ENCODE measurements around the gene SORCS2. TPM values are rescaled to one million over a fixed set of nuclear protein-coding genes. Genes with fewer than 3 reads are reported as not detected.

SORCS2 gene
- total and polyA plus RNA-seq, 2 of the 8 experiments (the other 6 are each of a cell fraction or from before 2014, with no cell fraction given): 0.36 to 1.8 TPM

DNA sequence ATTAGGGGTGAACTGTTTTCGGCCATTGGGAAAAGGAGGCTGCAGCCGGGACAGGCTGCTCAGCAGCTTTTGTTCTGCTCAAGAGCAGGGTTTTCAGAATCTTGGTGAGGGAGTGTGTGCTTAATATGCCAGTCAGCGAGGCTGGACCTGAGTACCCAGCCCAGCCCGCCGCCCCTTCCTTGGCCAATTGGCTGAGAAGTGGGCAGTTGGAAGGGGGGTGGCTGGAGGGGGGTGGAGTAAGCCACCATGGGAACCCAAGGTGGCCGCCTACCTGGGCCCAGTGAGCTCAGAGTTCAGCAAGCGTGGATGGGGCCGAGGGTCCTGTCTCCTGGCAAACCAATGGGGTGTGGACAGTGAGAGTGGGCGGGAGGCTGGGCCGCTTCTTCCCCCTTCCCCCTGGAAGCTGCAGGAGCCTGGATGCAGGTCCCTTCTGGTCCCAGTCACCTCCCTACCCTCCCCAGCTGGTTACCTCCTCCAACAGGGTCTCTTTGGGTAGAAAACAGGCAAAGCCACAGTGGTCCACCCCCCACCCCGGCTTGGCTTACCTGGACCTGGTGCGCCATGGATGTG is 52.5 kb downstream of the SORCS2 start:
- H3K9me3 ChIP-seq (ENCODE audit: insufficient read depth in 2 of 2, low read depth in 1 of 2, low read length in 1 of 2): no peaks in the 10 kb centered on the region; a peak in 1 of 4 replicates
- H3K18ac ChIP-seq (ENCODE audit: extremely low read depth, low read length): no peak overlapping the region
- no peak overlapping the region for H3K4me3 ChIP-seq (ENCODE audit: extremely low read depth in 1 of 4, insufficient read depth in 2 of 4, low read depth in 3 of 4, low read length in 4 of 4)
- H3K4me1 ChIP-seq (replicated peaks in 1 of 4; ENCODE audit: control insufficient read depth in 3 of 4, insufficient read depth in 4 of 4, low read length in 3 of 4): no peaks in the 10 kb centered on the region
- H2BK5ac ChIP-seq (ENCODE audit: low read depth, low read length): no peak overlapping the region
- POLR2A ChIA-PET (ENCODE audit: partially characterized antibody): no interaction called here
- FAIRE-seq (no peak), DNase-seq (ENCODE audit: low read depth in 1 of 2, low spot score in 2 of 2) (no peak)
- no peak overlapping the region for H2AFZ ChIP-seq (ENCODE audit: low read length)
- H2BK120ac ChIP-seq (replicated peaks; ENCODE audit: low read depth, low read length): no peak overlapping the region
- no peak overlapping the region for H3K23ac ChIP-seq (ENCODE audit: insufficient read length)
- no peak overlapping the region for H2BK20ac ChIP-seq (ENCODE audit: low read length)
- no peaks in the 10 kb centered on the region for H3K79me1 ChIP-seq (ENCODE audit: low read depth, low read length)
- H3K4ac ChIP-seq (replicated peaks; ENCODE audit: insufficient read length, low read depth, low read length): no peak overlapping the region
- H3K23me2 ChIP-seq (ENCODE audit: low read depth, low read length): no peaks in the 10 kb centered on the region
- no peak overlapping the region for H3K56ac ChIP-seq (replicated peaks; ENCODE audit: insufficient read length, low read depth, low read length)
- H3K9ac ChIP-seq (replicated peaks in 1 of 4; ENCODE audit: extremely low read depth in 1 of 4, low read depth in 3 of 4, low read length in 3 of 4): no peak overlapping the region
- H4K91ac ChIP-seq (replicated peaks; ENCODE audit: insufficient read length, low read length): no peak overlapping the region
- no peaks in the 10 kb centered on the region for H3K79me2 ChIP-seq (ENCODE audit: control insufficient read depth in 1 of 2, insufficient read depth in 2 of 2, low read length in 2 of 2)
- no peak overlapping the region for H2BK15ac ChIP-seq (ENCODE audit: low read length)
- 90% methylated on average over 10 of the region's 12 CpGs; no CpG with 5 or more reads in 1 of the 2 experiments for WGBS, 2 experiments (ENCODE audit: extremely low coverage in 1 of 2, insufficient coverage in 1 of 2, insufficient read length in 1 of 2, insufficient replicate concordance in 2 of 2, low coverage in 1 of 2, low lambda C conversion rate in 2 of 2, missing lambda C conversion rate in 1 of 2)
- no peak overlapping the region for H2BK12ac ChIP-seq (ENCODE audit: low read depth, low read length)
- TF ChIP-seq EP300 (IDR thresholded peaks at IDR 0.05; ENCODE audit: borderline replicate concordance in 1 of 2, low read depth in 2 of 2, low read length in 2 of 2): no peak
- TF ChIP-seq EZH2 (IDR thresholded peaks at IDR 0.05; ENCODE audit: low read depth, low read length, severe bottlenecking): no peak
- TF ChIP-seq TEAD4 (IDR thresholded peaks at IDR 0.05; ENCODE audit: low read depth, low read length): no peak
- no peak for TF ChIP-seq TBP (IDR thresholded peaks at IDR 0.05; ENCODE audit: low read depth, low read length)
- TF ChIP-seq BACH1 (IDR thresholded peaks at IDR 0.05; ENCODE audit: low read length): no peak
- TF ChIP-seq, protein P1, sequence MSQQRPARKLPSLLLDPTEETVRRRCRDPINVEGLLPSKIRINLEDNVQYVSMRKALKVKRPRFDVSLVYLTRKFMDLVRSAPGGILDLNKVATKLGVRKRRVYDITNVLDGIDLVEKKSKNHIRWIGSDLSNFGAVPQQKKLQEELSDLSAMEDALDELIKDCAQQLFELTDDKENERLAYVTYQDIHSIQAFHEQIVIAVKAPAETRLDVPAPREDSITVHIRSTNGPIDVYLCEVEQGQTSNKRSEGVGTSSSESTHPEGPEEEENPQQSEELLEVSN (IDR thresholded peaks at IDR 0.05): no peak
- peak overlapping the region; percentile 14; the same call in 1 of the 2 replicates for H4K8ac ChIP-seq (ENCODE audit: extremely low read depth, insufficient read depth, low read length)
- H3K14ac ChIP-seq (ENCODE audit: insufficient read length): no peak overlapping the region
- H3K27ac ChIP-seq (ENCODE audit: low read depth, low read length): no peak overlapping the region
- H4K5ac ChIP-seq (ENCODE audit: insufficient read length, low read depth, low read length): no peak overlapping the region
- CTCF ChIA-PET (ENCODE audit: partially characterized antibody): interaction anchor here (0.9 to 1.6 kb wide), 3 partner anchors 9 to 52 kb away, joined by 4 to 5 read pairs (median 4); no protein-coding TSS in a partner anchor
- H3K27me3 ChIP-seq (replicated peaks in 1 of 4; ENCODE audit: control insufficient read depth in 3 of 4, extremely low read depth in 1 of 4, insufficient read depth in 3 of 4, low read length in 3 of 4): no peaks in the 10 kb centered on the region
- H3K4me2 ChIP-seq (ENCODE audit: insufficient read depth in 1 of 2, low read depth in 2 of 2, low read length in 2 of 2): no peak overlapping the region
- H4K20me1 ChIP-seq (replicated peaks in 1 of 2; ENCODE audit: control insufficient read depth in 1 of 2, insufficient read depth in 2 of 2, low read length in 2 of 2): no peaks in the 10 kb centered on the region
- no peak overlapping the region for H2AK5ac ChIP-seq (ENCODE audit: low read depth, low read length)
- H3K36me3 ChIP-seq (ENCODE audit: control insufficient read depth in 2 of 4, insufficient read depth in 4 of 4, low read length in 3 of 4): no peaks in the 10 kb centered on the region
